ENCODE measurements around the gene RAD9A.

RAD9A gene

DNA sequence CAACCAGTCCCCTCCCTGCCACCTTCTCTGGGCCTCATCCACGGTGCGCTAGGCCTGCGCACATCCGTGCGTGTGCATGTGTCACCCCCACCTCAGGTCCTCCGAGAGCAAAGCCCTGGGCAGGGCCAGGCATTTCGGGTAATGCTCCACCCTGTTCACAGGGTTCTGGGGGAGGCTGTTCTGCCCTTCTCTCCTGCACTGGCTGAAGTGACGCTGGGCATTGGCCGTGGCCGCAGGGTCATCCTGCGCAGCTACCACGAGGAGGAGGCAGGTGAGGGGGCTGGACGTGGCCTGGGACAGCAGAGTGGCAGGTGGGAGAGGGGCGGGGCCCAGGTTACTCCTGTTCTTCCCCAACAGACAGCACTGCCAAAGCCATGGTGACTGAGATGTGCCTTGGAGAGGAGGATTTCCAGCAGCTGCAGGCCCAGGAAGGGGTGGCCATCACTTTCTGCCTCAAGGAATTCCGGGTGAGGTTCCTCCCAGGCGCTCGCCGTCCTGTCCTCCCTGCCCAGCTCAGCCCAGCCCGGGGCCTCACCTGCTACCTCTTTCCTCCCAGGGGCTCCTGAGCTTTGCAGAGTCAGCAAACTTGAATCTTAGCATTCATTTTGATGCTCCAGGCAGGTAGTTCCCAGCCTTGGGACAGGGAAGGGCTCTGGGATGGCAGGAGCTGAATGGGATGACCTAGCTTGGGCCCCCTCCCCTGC is 3.9 kb downstream of the RAD9A start:
- DNase-seq (ENCODE audit: low spot score): no peak
- TF ChIP-seq, protein P1, sequence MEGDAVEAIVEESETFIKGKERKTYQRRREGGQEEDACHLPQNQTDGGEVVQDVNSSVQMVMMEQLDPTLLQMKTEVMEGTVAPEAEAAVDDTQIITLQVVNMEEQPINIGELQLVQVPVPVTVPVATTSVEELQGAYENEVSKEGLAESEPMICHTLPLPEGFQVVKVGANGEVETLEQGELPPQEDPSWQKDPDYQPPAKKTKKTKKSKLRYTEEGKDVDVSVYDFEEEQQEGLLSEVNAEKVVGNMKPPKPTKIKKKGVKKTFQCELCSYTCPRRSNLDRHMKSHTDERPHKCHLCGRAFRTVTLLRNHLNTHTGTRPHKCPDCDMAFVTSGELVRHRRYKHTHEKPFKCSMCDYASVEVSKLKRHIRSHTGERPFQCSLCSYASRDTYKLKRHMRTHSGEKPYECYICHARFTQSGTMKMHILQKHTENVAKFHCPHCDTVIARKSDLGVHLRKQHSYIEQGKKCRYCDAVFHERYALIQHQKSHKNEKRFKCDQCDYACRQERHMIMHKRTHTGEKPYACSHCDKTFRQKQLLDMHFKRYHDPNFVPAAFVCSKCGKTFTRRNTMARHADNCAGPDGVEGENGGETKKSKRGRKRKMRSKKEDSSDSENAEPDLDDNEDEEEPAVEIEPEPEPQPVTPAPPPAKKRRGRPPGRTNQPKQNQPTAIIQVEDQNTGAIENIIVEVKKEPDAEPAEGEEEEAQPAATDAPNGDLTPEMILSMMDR (IDR thresholded peaks at IDR 0.05; ENCODE audit: extremely low read depth, missing control alignments): no peak

DNA sequence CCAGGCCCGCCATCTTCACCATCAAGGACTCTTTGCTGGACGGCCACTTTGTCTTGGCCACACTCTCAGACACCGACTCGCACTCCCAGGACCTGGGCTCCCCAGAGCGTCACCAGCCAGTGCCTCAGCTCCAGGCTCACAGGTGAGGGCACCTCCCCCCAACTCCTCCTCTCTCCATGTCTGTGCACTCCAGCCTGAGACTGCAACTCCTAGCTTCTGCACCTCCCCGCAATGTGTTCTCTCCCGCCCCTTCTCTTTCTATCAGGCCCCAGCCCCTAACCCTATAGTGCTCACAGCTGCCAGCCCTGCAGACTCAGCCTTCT is 4.4 kb downstream of the RAD9A start:
- TF ChIP-seq, protein P1 (IDR thresholded peaks at IDR 0.05; ENCODE audit: extremely low read depth, missing control alignments): no peak
- no peak for DNase-seq (ENCODE audit: low spot score)

DNA sequence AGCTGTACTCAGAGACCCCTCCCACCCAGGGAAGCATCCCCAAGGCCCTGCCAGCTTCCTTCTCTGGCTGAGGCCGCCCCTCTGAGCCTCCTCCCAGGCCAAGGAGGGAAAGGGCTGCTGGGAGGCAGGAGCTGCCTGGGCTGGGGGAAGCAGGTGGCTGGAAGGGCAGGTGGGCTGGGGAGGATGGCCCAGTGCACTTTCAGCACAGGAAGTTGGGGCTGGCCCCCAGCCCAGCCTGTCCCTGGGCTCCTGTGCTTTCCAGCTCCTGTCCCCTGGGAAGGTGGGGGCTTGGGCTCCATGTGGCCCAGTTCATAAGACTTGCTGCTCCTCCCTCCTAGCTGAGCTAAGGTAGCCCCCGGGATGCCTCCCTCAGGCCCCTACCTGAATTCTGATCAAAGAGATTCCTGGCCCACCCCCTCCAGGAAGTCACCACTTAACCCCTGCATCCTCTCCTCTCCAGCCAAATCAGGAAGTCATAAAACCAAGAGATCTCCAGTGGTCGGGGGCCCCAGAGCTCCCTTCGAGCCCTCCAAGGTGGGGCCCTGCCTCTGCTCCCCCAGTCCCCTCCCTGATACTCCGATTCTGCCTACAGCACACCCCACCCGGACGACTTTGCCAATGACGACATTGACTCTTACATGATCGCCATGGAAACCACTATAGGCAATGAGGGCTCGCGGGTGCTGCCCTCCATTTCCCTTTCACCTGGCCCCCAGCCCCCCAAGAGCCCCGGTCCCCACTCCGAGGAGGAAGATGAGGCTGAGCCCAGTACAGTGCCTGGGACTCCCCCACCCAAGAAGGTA is 5.0 kb downstream of the RAD9A start:
- DNase-seq (ENCODE audit: low spot score): no peak
- TF ChIP-seq, protein P1 (IDR thresholded peaks at IDR 0.05; ENCODE audit: extremely low read depth, missing control alignments): no peak

GRCh38 chr11:67397536-67397935 is 5.8 kb downstream of the RAD9A start:
- no peak for DNase-seq (ENCODE audit: low spot score)
- TF ChIP-seq, protein P1 (IDR thresholded peaks at IDR 0.05; ENCODE audit: extremely low read depth, missing control alignments): no peak

DNA sequence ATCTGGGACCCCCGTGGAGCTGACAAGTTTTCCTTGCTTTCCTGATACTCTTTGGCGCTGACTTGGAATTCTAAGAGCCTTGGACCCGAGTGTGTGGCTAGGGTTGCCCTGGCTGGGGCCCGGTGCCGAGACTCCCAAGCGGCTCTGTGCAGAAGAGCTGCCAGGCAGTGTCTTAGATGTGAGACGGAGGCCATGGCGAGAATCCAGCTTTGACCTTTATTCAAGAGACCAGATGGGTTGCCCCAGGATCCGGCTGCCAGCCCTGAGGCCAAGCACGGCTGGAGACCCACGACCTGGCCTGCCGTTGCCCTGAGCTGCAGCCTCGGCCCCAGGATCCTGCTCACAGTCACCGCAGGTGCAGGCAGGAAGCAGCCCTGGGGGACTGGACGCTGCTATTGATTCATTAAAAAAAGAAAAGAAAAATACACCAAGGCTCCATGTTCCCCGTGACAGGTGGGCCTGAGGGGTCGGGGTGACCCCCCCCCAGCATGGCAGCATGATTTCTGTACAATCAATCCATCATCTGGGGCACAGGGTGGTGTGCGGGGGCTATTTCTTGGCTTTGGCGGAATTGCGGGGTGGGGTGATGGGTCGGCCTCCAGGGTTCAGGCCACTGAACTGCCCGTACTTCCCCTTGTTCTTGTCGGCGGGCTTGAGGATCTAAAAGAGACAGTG is 6.3 kb downstream of the RAD9A start:
- TF ChIP-seq, protein P1 (IDR thresholded peaks at IDR 0.05; ENCODE audit: extremely low read depth, missing control alignments): no peak

GRCh38 chr11:67398661-67399563 is 7.1 kb downstream of the RAD9A start:
- TF ChIP-seq, protein P1 (IDR thresholded peaks at IDR 0.05; ENCODE audit: extremely low read depth, missing control alignments): no peak
- no peak for DNase-seq (ENCODE audit: low spot score)

More for the DNA sequence above, 6.3 kb downstream of the RAD9A start:
- DNase-seq (ENCODE audit: low spot score): no peak

Data from GM20000 (cell line).